GM06990 (cell line): Measurements from ENCODE around the gene MEX3C.
A peak's percentile ranks its signal among the peaks of the same experiment; 100 is the strongest.

Experiments used
- DNase-seq: peaks from one replicate; pipeline ENCODE4 v3.0.0-alpha.2; 2011; ENCODE audit not compliant: insufficient read length; ENCODE audit errors: extremely low read depth
- H3K27me3 ChIP-seq: replicated peaks from 2 replicates; pipeline ENCODE4 v1.6.0; 2011; ENCODE audit warnings: low read length; ENCODE audit not compliant: control insufficient read depth, insufficient read depth
- H3K36me3 ChIP-seq: 2 replicates; pipeline ENCODE4 v1.5.1; 2011; ENCODE audit warnings: low read length; ENCODE audit not compliant: control insufficient read depth, insufficient read depth
- H3K4me3 ChIP-seq: replicated peaks from 2 replicates; pipeline ENCODE4 v1.5.1; 2011; ENCODE audit warnings: low read depth, mild to moderate bottlenecking, control low read depth, low read length
- CTCF ChIP-seq: IDR thresholded peaks from 2 replicates; pipeline ENCODE4 v1.5.1; 2011; ENCODE audit warnings: low read length, control low read depth, mild to moderate bottlenecking, inconsistent platforms; ENCODE audit not compliant: insufficient read depth, poor library complexity, severe bottlenecking

Gene MEX3C

GRCh38 chr18:51196811-51197660 lies 445 bp downstream of the MEX3C start:
- H3K27me3 ChIP-seq, result no peaks in the 10 kb centered on the region
- peak overlapping the region; percentile 97 for H3K4me3 ChIP-seq
- DNase-seq, result peak; percentile 63
- no peak for TF ChIP-seq CTCF
- no peaks in the 10 kb centered on the region; the same call in 1 of the 2 replicates for H3K36me3 ChIP-seq

GRCh38 chr18:51196118-51196810 lies 1.2 kb downstream of the MEX3C start:
- TF ChIP-seq CTCF, result no peak
- peak; percentile 62 for DNase-seq
- no peaks in the 10 kb centered on the region; the same call in 1 of the 2 replicates for H3K36me3 ChIP-seq
- H3K27me3 ChIP-seq, result no peaks in the 10 kb centered on the region
- peak overlapping the region; percentile 97 for H3K4me3 ChIP-seq

DNA sequence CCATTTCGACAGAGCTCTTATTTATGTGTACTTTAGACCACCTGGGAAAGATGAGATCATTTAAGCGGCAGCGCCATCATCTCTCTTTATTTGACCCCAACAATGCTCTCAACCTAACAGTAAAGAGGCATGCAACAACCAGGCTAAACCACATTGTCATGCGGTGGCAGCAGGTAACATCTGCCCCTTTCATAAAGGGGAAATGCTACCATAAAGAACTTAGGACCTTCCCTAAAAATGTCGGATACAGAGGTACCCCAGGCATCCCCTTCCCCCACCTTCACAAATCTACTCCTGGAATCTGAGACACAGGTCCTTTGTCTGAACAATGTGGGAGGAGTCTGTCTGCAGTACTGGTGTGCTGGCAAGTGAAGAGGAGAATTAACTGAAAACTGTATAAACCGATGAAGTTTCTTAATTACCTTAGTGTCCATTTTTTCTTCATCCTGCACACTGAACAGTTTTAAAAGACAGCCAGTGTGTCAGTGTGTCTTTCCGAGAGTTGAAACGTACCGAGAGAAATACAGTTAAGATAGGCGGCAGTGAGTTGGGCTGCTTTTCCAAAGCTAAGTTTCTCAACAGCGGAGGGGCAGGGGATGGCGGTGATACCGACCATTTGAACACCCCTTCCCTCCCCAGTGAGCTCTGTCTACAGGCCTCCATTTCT lies 1.9 kb downstream of the MEX3C start:
- peak overlapping the region; percentile 97 for H3K4me3 ChIP-seq
- no peaks in the 10 kb centered on the region; the same call in 1 of the 2 replicates for H3K36me3 ChIP-seq
- H3K27me3 ChIP-seq, result no peaks in the 10 kb centered on the region
- DNase-seq, result peak; percentile 43
- TF ChIP-seq CTCF, result no peak

DNA sequence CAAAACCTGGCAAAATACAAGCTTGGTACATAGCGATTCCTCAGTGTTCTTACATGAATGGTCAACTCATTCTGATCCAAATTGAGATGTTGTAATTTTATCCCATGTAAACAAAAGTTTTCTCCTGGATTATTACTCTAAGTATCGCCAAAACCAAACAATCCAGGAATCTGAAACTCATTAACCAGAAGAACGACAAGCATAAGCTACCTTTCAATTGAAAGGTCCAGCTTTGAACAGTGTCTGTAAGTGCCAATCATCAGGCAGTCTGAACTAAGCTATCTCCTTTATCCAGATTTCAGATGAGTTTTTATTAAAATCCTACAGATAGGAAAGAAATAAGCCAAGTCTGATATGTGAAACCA lies 2.4 kb downstream of the MEX3C start:
- DNase-seq, result no peak
- Histone ChIP-seq H3K27me3 (no peaks in the 10 kb centered on the region), H3K4me3 (peak overlapping the region; percentile 97), H3K36me3 (no peaks in the 10 kb centered on the region; the same call in 1 of the 2 replicates)
- TF ChIP-seq CTCF, result no peak

DNA sequence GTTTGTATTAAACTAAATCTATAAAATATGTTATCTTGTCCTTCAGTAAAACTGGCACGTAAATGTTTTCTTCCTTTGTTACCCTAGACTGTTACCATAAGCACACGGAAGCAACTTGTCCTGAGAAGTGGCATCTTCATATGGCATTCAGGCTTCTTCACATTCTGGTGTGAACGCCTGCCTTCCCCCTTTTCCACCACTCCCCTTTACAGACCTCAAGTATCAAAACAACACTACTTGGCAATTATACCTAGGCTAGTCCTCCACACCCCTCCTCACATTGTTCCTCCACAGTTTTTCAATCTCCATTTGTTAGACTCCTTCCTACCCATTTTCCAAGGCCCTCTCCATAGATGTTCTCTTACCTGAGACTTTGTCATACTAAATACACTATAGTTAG lies 2.9 kb downstream of the MEX3C start:
- no peak for DNase-seq
- Histone ChIP-seq H3K4me3 (peak overlapping the region; percentile 97), H3K27me3 (no peaks in the 10 kb centered on the region), H3K36me3 (no peaks in the 10 kb centered on the region; the same call in 1 of the 2 replicates)
- no peak for TF ChIP-seq CTCF
